ENCODE results near the gene CLEC7A.

- TF ChIP-seq CHD2 (IDR thresholded peaks at IDR 0.05; ENCODE audit: low read length, partially characterized antibody) (no peak), MAZ (IDR thresholded peaks at IDR 0.05; ENCODE audit: borderline replicate concordance, low read depth, low read length) (no peak), CTCF (IDR thresholded peaks at IDR 0.05) (no peak), MAFK (IDR thresholded peaks at IDR 0.05; ENCODE audit: partially characterized antibody) (peak; percentile 61), POLR2A (IDR thresholded peaks at IDR 0.05; ENCODE audit: low read length) (no peak), JUN (IDR thresholded peaks at IDR 0.05) (no peak), FOSL2 (IDR thresholded peaks at IDR 0.05) (no peak), FOSL2 (CRISPR knock-in tag; IDR thresholded peaks at IDR 0.05) (no peak), RNF2 (IDR thresholded peaks at IDR 0.05; ENCODE audit: borderline replicate concordance, low read depth) (no peak), NR3C1 (IDR thresholded peaks at IDR 0.05) (no peak), MYC (IDR thresholded peaks at IDR 0.05; ENCODE audit: borderline replicate concordance, low read length) (no peak), HOXB5 (CRISPR knock-in tag; IDR thresholded peaks at IDR 0.05) (no peak), SMC3 (IDR thresholded peaks at IDR 0.05) (no peak), NFE2L2 (conservative IDR thresholded peaks at IDR 0.05; ENCODE audit: low read length) (no peak), ESRRA (IDR thresholded peaks at IDR 0.05; ENCODE audit: borderline replicate concordance, low read length) (no peak)
These were observed 45.3 kb downstream of the CLEC7A start for GRCh38 chr12:10084733-10085132.
